SK-N-SH (cell line): ENCODE results near the gene KCNAB1. TPM values are rescaled to one million over a fixed set of nuclear protein-coding genes. Genes with fewer than 3 reads are reported as not detected.

Source experiments
- CTCF ChIA-PET: fragments of 300-600, 350-600 bp; formaldehyde crosslinking; extraction: SDS; loops from one replicate; lab custom pipeline; 2021; lab: Yijun Ruan, JAX
- POLR2A ChIA-PET: fragments of 350-600 bp; sonication (Branson Sonifier 250); formaldehyde crosslinking; extraction: SDS; loops from one replicate; lab custom pipeline; 2020; ENCODE audit warnings: antibody characterized with exemption, inconsistent platforms; lab: Yijun Ruan, JAX
- DNase-seq: peaks from one replicate; pipeline ENCODE4 v3.0.0; 2012
- H2AFZ ChIP-seq: fragments of 200-600 bp; sonication (generic); 2 replicates; pipeline ENCODE4 v1.8.1; 2016; ENCODE audit warnings: antibody characterized with exemption, mild to moderate bottlenecking, low read depth
- H3F3A ChIP-seq: fragments of 200-600 bp; sonication (generic); replicated peaks from 2 replicates; pipeline ENCODE3; 2016; ENCODE audit warnings: antibody characterized with exemption, mild to moderate bottlenecking; ENCODE audit not compliant: insufficient read depth
- H3K27ac ChIP-seq, 2 experiments: fragments of 200-500 bp in 1 of 2; fragments of 200-600 bp in 1 of 2; sonication (Bioruptor generic) in 1 of 2; sonication (generic), shearing (Covaris generic) in 1 of 2; 2 replicates each; pipeline versions ENCODE4 v1.5.1 to v1.6.1; 2014 to 2016; ENCODE audit warnings: low read depth in 2 of 2, inconsistent platforms in 1 of 2, low read length in 1 of 2, mild to moderate bottlenecking in 1 of 2, mixed read lengths in 1 of 2
- H3K27me3 ChIP-seq: fragments of 200-600 bp; sonication (generic), shearing (Covaris generic); 2 replicates; pipeline ENCODE4 v1.6.1; 2016; ENCODE audit warnings: mixed run types; ENCODE audit not compliant: insufficient read depth
- H3K36me3 ChIP-seq, 2 experiments: fragments of 200-500 bp in 1 of 2; fragments of 200-600 bp in 1 of 2; sonication (Bioruptor generic) in 1 of 2; sonication (generic) in 1 of 2; replicated peaks in 1 of 2; 2 replicates each; pipeline versions ENCODE3 to v1.5.1; 2014 to 2016; ENCODE audit warnings: low read length in 1 of 2, mild to moderate bottlenecking in 1 of 2; ENCODE audit not compliant: insufficient read depth in 2 of 2, control insufficient read depth in 1 of 2
- H3K4me1 ChIP-seq, 2 experiments: fragments of 200-500 bp in 1 of 2; fragments of 200-600 bp in 1 of 2; sonication (Bioruptor generic) in 1 of 2; sonication (generic), shearing (Covaris generic) in 1 of 2; 2 replicates each; pipeline versions ENCODE4 v1.5.1 to v1.6.1; 2014 to 2016; ENCODE audit warnings: low read depth in 1 of 2, low read length in 1 of 2, mixed run types in 1 of 2; ENCODE audit not compliant: insufficient read depth in 2 of 2, control insufficient read depth in 1 of 2
- H3K4me2 ChIP-seq: fragments of 200-600 bp; sonication (generic), shearing (Covaris generic); 2 replicates; pipeline ENCODE4 v1.6.1; 2017; ENCODE audit warnings: mixed run types
- H3K4me3 ChIP-seq, 2 experiments: fragments of 200-500 bp in 1 of 2; fragments of 200-600 bp in 1 of 2; sonication (Bioruptor generic) in 1 of 2; sonication (generic), shearing (Covaris generic) in 1 of 2; 2 replicates each; pipeline versions ENCODE4 v1.5.1 to v1.8.1; 2014 to 2016; ENCODE audit warnings: low read depth in 2 of 2, inconsistent platforms in 1 of 2, low read length in 1 of 2, mild to moderate bottlenecking in 1 of 2, mixed read lengths in 1 of 2, moderate library complexity in 1 of 2
- H3K79me2 ChIP-seq: fragments of 200-600 bp; sonication (generic); 2 replicates; pipeline ENCODE4 v1.8.1; 2017; ENCODE audit warnings: mild to moderate bottlenecking; ENCODE audit not compliant: insufficient read depth
- H3K9ac ChIP-seq: fragments of 200-600 bp; sonication (generic); 2 replicates; pipeline ENCODE4 v1.6.1; 2017; ENCODE audit warnings: mixed run types
- H3K9me2 ChIP-seq: fragments of 200-600 bp; sonication (generic); 2 replicates; pipeline ENCODE4 v1.6.1; 2017; ENCODE audit warnings: mixed run types
- H3K9me3 ChIP-seq: fragments of 200-600 bp; sonication (generic); 2 replicates; pipeline ENCODE4 v1.6.1; 2017; ENCODE audit warnings: mixed run types, mild to moderate bottlenecking, moderate library complexity
- H4K20me1 ChIP-seq: fragments of 200-600 bp; sonication (generic); 2 replicates; pipeline ENCODE4 v1.6.1; 2017; ENCODE audit warnings: mild to moderate bottlenecking, mixed run types; ENCODE audit not compliant: insufficient read depth
- CHD2 ChIP-seq: fragments of 150-350 bp; IDR thresholded peaks from 2 replicates; pipeline ENCODE4 v1.6.1; 2018; ENCODE audit warnings: low read length; ENCODE audit not compliant: partially characterized antibody
- EP300 ChIP-seq, 2 experiments: IDR thresholded peaks; 2 replicates each; pipeline versions ENCODE4 v1.4.0 to v1.6.1; 2012; ENCODE audit warnings: borderline replicate concordance in 1 of 2, low read depth in 1 of 2, low read length in 1 of 2
- EZH2phosphoT487 ChIP-seq: fragments of 200-600 bp; sonication (generic); IDR thresholded peaks from 2 replicates; pipeline ENCODE4 v1.6.1; 2017; ENCODE audit warnings: low read depth, mixed run types, mild to moderate bottlenecking, antibody characterized with exemption, moderate library complexity, borderline replicate concordance
- GABPA ChIP-seq: IDR thresholded peaks from 2 replicates; pipeline ENCODE4 v1.4.0; 2012; ENCODE audit warnings: low read depth, mild to moderate bottlenecking
- IRF3 ChIP-seq: fragments of 150-350 bp; IDR thresholded peaks from 2 replicates; pipeline ENCODE4 v1.6.1; 2016; ENCODE audit warnings: mild to moderate bottlenecking, low read depth, low read length
- MAX ChIP-seq: IDR thresholded peaks from 2 replicates; pipeline ENCODE4 v1.4.0; 2012; ENCODE audit warnings: low read depth
- MEF2A ChIP-seq: IDR thresholded peaks from 2 replicates; pipeline ENCODE4 v1.4.0; 2012; ENCODE audit warnings: low read depth, borderline replicate concordance
- NFIC ChIP-seq: IDR thresholded peaks from 2 replicates; pipeline ENCODE4 v1.4.0; 2012; ENCODE audit warnings: borderline replicate concordance
- POLR2AphosphoS5 ChIP-seq: IDR thresholded peaks from 2 replicates; pipeline ENCODE4 v1.6.1; 2012; ENCODE audit warnings: low read depth, low read length
- RCOR1 ChIP-seq: fragments of 150-350 bp; IDR thresholded peaks from 2 replicates; pipeline ENCODE4 v1.6.1; 2017; ENCODE audit warnings: antibody characterized with exemption, low read length
- RFX5 ChIP-seq: IDR thresholded peaks from 2 replicates; pipeline ENCODE4 v1.6.1; 2012; ENCODE audit warnings: mild to moderate bottlenecking, improper control_type of control experiment, low read length
- SIN3A ChIP-seq: IDR thresholded peaks from 2 replicates; pipeline ENCODE4 v1.6.1; 2012; ENCODE audit warnings: low read depth, mild to moderate bottlenecking, low read length, moderate library complexity, borderline replicate concordance
- SMC3 ChIP-seq: IDR thresholded peaks from 2 replicates; pipeline ENCODE4 v1.6.1; 2012; ENCODE audit warnings: low read depth, low read length, improper control_type of control experiment
- TCF12 ChIP-seq: IDR thresholded peaks from 2 replicates; pipeline ENCODE4 v1.4.0; 2012
- TEAD4 ChIP-seq: IDR thresholded peaks from 2 replicates; pipeline ENCODE4 v1.4.0; 2012; ENCODE audit warnings: mild to moderate bottlenecking, borderline replicate concordance; ENCODE audit not compliant: insufficient read depth
- WGBS: methylation state at CpG from one replicate; pipeline ENCODE4 v1.1.6; 2017; ENCODE audit warnings: low lambda C conversion rate; 5-methylcytosine and 5-hydroxymethylcytosine counted together
- polyA plus RNA-seq, 3 experiments: library from polyadenylated mRNA; depleted of rRNA; stranded (reverse); fragments of >200 nt; gene quantifications; 2 replicates each; pipeline ENCODE4 v1.2.3, GENCODE V29; 2012
- TF ChIP-seq, protein P1 (sequence below): fragments of 200-600 bp; sonication (generic); IDR thresholded peaks from 2 replicates; pipeline ENCODE4 v1.6.1; 2017; ENCODE audit warnings: antibody characterized with exemption, mild to moderate bottlenecking, moderate library complexity

Gene KCNAB1
- polyA plus RNA-seq, 1 of the 3 experiments (the other 2 are of a cell fraction), result 82.1 TPM

GRCh38 chr3:156351783-156352182 is 231.4 kb downstream of the KCNAB1 start:
- Histone ChIP-seq H3K4me3 (no peak overlapping the region), H3K27me3 (no peaks in the 10 kb centered on the region), H2AFZ (no peak overlapping the region), H3K9ac (no peak overlapping the region), H3K79me2 (peaks cover 95% of the 10 kb centered on the region), H3K9me2 (no peaks in the 10 kb centered on the region), H3F3A (peaks cover 24% of the 10 kb centered on the region), H3K9me3 (no peaks in the 10 kb centered on the region), H3K27ac (no peak overlapping the region), H4K20me1 (no peaks in the 10 kb centered on the region), H3K36me3 (peaks cover 11 to 21% of the 10 kb centered on the region in 2 experiments), H3K4me1 (no peaks in the 10 kb centered on the region; a peak in 2 of 4 replicates), H3K4me2 (no peak overlapping the region)
- 82% methylated on average over 4 of the region's 6 CpGs for WGBS
- no peak for DNase-seq
- ChIA-PET CTCF (interaction anchor here (0.7 to 1.3 kb wide), 4 partner anchors 9 to 32 kb away, joined by 3 to 4 read pairs (median 3); no protein-coding TSS in a partner anchor), POLR2A (interaction anchor here (0.6 kb wide), 1 partner anchor 43 kb away, joined by 4 read pairs; no protein-coding TSS in a partner anchor)
- TF ChIP-seq SIN3A (no peak), TEAD4 (no peak), NFIC (no peak), MAX (no peak), SMC3 (no peak), POLR2AphosphoS5 (no peak), TCF12 (no peak), MEF2A (no peak), GABPA (no peak), EZH2phosphoT487 (no peak), RFX5 (no peak)

DNA sequence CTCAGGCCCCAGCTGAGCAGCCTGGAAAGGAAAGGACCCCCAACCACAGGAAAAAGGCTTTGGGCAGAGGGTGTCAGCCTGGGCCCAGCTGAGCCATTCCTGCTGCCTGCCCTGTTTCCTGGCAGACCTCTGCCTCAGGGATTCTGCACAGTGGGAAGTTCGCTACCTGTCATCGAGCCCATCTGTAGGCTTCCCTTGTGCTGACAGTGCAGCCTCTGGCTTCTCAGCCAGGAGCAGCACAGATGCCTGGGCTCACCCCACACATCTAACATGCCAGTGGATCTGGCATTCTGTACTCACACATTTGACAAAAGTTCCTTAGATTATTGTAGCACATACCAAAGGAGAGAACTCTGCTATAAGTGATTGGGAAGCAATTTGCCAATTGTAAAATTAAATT is 232.3 kb downstream of the KCNAB1 start:
- WGBS, result no CpG with 5 or more reads among the region's 2 CpGs
- Histone ChIP-seq H3K4me2 (no peak overlapping the region), H3F3A (peaks cover 16% of the 10 kb centered on the region), H4K20me1 (no peaks in the 10 kb centered on the region), H3K36me3 (peaks cover 11 to 21% of the 10 kb centered on the region in 2 experiments), H3K9me3 (no peaks in the 10 kb centered on the region), H3K27me3 (no peaks in the 10 kb centered on the region), H3K9me2 (no peaks in the 10 kb centered on the region), H3K9ac (no peak overlapping the region), H2AFZ (no peak overlapping the region), H3K4me1 (no peaks in the 10 kb centered on the region; a peak in 1 of 4 replicates), H3K79me2 (peaks cover 93% of the 10 kb centered on the region), H3K4me3 (no peak overlapping the region), H3K27ac (no peak overlapping the region)
- TF ChIP-seq IRF3 (no peak), RCOR1 (no peak), EP300 (IDR thresholded peaks at IDR 0.05; ENCODE audit: borderline replicate concordance in 1 of 2, low read depth in 1 of 2, low read length in 1 of 2) (no peak), TEAD4 (no peak), NFIC (no peak), CHD2 (no peak)
- TF ChIP-seq, protein P1, sequence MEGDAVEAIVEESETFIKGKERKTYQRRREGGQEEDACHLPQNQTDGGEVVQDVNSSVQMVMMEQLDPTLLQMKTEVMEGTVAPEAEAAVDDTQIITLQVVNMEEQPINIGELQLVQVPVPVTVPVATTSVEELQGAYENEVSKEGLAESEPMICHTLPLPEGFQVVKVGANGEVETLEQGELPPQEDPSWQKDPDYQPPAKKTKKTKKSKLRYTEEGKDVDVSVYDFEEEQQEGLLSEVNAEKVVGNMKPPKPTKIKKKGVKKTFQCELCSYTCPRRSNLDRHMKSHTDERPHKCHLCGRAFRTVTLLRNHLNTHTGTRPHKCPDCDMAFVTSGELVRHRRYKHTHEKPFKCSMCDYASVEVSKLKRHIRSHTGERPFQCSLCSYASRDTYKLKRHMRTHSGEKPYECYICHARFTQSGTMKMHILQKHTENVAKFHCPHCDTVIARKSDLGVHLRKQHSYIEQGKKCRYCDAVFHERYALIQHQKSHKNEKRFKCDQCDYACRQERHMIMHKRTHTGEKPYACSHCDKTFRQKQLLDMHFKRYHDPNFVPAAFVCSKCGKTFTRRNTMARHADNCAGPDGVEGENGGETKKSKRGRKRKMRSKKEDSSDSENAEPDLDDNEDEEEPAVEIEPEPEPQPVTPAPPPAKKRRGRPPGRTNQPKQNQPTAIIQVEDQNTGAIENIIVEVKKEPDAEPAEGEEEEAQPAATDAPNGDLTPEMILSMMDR, result no peak
- DNase-seq, result no peak
- ChIA-PET POLR2A (interaction anchor here (0.7 kb wide), 1 partner anchor 8 kb away, joined by 3 read pairs; no protein-coding TSS in a partner anchor), CTCF (interaction anchor here (0.6 kb wide), 1 partner anchor 100 kb away, joined by 4 read pairs; no protein-coding TSS in a partner anchor)
